HG03095 (cell line): ENCODE data around the gene OPTC.
"Not testable (repeated sequence)": the region's sequence is repeated elsewhere in the genome, so short reads cannot be mapped to it uniquely, and the experiment has no call there.

Experiments
- ATAC-seq: cut with Tn5 transposase; IDR thresholded peaks from one replicate; pipeline ENCODE4 v1.9.1; 2021; ENCODE audit warnings: moderate library complexity; ENCODE audit not compliant: unreplicated experiment

The OPTC gene

DNA sequence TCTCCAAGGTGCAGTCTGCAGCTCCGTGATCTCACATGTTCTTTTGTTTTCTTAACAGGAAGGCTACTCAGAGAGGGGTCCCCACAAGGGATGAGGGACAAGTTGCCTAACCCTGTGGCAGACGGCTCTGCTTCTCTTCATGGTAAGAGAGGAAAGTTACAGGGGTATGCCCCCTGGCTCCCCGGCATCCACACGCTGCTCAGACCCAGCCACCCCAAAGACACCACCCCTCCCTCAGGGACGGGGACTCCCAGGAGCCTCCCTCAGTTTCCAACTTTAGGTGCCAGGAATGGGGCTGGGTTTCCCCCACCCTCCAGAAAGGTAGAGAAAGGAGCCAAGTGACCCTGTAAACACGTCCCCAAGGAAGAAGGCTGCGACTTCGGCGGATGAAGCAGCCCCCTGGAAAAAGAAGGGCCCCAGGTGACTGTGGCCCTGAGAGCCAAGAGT lies 19.7 kb downstream of the OPTC start:
- no peak for ATAC-seq

GRCh38 chr1:203516184-203516583 lies 22.2 kb downstream of the OPTC start:
- no peak for ATAC-seq

- ATAC-seq = no peak
Measured at GRCh38 chr1:203516906-203517305, 23.0 kb downstream of the OPTC start.

GRCh38 chr1:203517426-203518110 lies 23.6 kb downstream of the OPTC start:
- no peak for ATAC-seq

GRCh38 chr1:203518139-203518538 lies 24.2 kb downstream of the OPTC start:
- ATAC-seq = not testable (repeated sequence)

DNA sequence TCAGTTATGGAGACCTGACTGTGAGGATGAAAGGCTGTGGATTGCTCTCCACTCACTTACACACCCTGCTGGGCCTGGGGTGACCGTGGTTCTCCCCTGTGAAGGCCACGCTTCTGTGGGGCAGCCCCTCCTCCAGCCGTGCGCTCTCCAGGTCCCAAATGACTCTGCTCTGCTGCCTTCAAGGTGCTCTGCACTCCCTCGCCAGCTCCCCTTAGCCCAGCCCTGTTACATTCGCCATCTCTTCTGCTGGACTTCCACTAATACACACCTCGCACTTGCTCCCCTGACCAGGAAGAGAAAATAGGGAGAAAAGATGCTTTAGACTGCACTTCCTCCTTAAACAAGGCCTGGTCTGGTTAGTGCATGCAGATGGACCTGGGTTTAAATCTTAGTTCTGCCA lies 24.6 kb downstream of the OPTC start:
- no peak for ATAC-seq

GRCh38 chr1:203519053-203519840 lies 25.3 kb downstream of the OPTC start:
- no peak for ATAC-seq

- no peak for ATAC-seq
Measured at GRCh38 chr1:203519896-203520295, 25.9 kb downstream of the OPTC start.

- no peak for ATAC-seq
Measured at GRCh38 chr1:203520315-203520714, 26.4 kb downstream of the OPTC start.

DNA sequence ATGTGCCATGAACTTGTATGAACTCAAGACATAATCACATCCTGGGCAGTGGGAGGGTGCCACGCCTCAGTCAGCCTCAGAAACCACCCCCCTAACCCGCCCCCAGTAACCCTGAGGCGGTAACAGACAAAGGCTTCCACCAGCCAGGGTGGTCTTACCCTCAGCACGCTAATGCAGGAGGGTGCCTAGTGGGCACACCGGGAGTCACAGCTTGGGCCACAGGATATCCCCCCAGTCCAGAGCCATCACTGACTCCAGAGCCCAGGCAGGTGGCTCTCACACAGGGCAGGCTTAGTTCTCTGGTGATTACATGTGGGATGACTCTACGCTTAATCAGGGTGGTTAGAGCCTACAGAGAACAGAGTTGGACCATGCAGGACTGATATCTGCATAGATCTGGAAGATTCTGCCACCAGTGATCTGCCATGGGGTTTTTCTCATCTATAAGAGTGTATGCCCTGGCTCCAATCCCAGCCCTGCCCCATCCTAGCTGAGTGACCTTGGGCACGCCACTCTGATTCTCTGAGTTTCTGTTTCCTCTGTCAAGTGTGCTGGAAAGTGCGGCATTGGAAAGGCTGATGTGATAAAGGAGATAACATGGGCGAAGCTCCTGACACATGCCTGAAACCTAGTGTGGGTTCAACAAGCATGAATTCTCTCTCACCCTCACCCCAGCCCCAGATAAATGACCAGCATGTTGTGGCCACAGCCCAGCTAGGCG lies 27.3 kb downstream of the OPTC start:
- ATAC-seq = no peak

- ATAC-seq = no peak
Measured at GRCh38 chr1:203521812-203522211, 27.9 kb downstream of the OPTC start.

DNA sequence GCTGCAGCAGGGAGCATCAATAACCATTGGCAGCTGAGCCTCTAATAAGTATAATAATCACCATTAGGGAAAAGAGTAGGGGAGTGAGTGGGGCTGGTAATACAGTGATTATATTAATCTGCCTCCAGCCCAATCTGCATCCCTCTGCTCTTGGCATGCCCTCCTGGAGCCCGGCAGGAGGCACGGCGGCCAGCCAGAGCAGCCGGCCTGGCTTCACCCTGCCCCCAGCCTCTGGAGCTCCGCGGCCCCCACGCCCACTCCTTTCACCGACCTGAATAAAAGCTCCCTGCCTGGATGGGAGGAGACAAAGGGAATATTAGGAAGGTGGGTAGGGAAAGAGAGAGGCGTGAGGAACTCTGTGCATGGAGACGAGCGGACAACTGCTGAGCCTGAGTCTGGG lies 28.3 kb downstream of the OPTC start:
- no peak for ATAC-seq

DNA sequence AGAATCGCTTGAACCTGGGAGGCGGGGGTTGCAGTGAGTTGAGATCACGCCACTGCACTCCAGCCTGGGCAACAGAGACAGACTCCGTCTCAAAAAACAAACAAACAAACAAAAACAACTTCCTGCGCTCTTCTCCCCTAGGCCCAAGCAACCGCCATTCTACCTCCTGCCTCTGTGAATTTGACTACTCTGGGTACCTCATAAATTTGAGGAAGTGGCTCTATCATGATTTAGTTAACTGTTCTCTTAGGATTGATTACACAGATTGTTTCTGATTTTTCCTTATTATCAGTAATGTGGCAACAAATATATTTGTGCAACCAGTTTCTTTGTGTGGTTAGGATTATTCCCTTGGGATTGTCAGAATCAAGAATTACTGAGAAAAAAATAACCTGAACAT lies 29.7 kb downstream of the OPTC start:
- ATAC-seq = no peak

DNA sequence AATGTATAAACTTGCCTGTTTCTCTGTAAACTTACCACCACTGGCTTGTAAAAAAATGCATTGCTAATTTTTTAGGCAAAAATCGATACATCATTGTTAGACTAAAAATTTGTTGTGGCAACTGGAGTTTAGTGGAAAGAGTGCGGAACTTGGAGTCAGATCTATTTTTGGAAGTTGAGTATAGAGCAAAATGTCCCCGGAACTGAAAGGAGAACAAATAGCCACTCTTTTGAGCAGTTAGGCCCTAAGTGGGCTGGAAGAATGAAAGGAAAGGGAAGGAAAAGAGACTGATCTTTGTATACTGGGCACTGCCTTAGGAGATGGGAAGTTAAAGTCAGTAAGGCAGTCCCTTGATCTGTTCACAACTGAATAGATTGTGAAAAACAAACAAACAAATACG lies 30.2 kb downstream of the OPTC start:
- ATAC-seq = no peak

GRCh38 chr1:203524824-203525223 lies 30.9 kb downstream of the OPTC start:
- no peak for ATAC-seq

- ATAC-seq = no peak
Measured at GRCh38 chr1:203525685-203526084, 31.7 kb downstream of the OPTC start.

DNA sequence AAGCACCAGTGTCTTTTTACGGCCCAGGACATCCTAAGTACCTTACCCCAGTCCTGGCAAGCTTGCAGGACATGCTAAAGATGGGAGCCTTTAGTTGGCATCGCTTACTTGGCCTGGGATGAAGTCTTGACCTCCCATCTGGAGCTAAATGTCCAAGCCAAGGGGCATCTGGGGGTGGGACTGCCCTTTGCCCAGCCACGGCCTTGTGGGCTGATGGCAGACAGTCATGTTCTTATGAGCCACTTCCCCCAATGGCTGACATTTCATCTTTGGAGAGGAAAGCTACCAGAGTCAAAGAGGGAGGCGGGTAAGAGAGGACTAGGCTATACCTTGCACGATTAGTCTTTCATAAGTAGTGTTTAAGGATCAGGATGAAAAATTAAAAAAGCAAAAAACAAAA lies 32.2 kb downstream of the OPTC start:
- no peak for ATAC-seq

DNA sequence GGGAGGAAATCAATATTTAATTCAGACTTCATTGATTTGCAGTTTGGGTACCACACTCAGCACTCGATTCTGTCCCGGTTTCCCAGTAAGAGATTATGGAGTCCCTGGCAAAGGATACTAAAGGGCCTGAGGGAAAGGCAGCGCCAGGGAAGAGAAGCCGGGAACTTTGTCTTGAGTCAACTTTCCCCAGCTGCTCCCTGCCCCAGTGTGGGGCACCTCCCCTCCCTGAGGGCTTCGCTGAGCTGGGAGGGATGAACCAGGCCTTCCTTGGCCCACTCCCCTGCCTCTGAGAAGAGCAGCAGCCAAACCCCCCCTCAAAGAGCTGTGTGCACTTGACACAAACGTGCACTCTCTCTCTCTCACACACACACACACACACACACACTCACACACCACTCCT lies 32.6 kb downstream of the OPTC start:
- no peak for ATAC-seq

GRCh38 chr1:203527013-203527412 lies 33.1 kb downstream of the OPTC start:
- ATAC-seq = no peak

- ATAC-seq = no peak
Measured at GRCh38 chr1:203528063-203528462, 34.1 kb downstream of the OPTC start.

GRCh38 chr1:203528976-203529835 lies 35.3 kb downstream of the OPTC start:
- no peak for ATAC-seq
